ENCODE results near the gene ERCC6. TPM values are rescaled to one million over a fixed set of nuclear protein-coding genes. Genes with fewer than 3 reads are reported as not detected.

Gene ERCC6
- total RNA-seq, 3 donors from 2014 or later (not counting 1 experiment from before 2014, with no cell fraction given) = 36.4 to 54.6 (median 52.6) TPM

DNA sequence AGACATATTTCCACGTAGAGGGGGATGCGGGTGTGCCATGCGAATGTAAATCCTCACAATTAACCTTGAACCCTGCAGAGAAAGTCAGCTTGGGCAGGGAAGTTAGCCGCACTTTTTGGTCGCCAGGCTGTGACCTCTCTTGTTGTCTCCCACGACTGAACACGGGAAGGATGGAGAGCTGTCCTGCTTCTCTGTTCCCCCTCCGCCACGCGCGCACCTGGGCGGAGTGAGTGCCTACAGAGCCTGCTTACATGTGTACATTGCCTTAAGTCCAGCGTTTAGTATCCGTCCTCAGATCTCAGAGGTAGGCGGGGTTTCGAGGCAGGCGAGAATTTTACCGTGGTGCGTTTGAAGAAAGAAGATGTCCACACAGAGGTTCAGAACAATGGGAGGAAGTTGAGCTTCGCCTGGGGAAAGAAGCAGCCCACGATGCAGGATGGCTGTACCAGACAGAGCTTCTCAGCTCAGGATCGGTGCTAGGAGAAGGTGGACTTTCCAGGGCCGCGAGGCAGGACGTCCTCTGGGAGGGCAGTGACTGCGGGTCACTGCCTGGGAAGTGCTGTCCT lies 482 bp upstream of the ERCC6 start:
- DNase-seq = no peak
- H3K27me3 Mint-ChIP-seq (ENCODE audit: low read depth in 2 of 2) = peaks cover 13 to 24% of the 10 kb centered on the region in 2 donors
- H3K27ac ChIP-seq (ENCODE audit: low read length) = peak overlapping the region; percentile 89

DNA sequence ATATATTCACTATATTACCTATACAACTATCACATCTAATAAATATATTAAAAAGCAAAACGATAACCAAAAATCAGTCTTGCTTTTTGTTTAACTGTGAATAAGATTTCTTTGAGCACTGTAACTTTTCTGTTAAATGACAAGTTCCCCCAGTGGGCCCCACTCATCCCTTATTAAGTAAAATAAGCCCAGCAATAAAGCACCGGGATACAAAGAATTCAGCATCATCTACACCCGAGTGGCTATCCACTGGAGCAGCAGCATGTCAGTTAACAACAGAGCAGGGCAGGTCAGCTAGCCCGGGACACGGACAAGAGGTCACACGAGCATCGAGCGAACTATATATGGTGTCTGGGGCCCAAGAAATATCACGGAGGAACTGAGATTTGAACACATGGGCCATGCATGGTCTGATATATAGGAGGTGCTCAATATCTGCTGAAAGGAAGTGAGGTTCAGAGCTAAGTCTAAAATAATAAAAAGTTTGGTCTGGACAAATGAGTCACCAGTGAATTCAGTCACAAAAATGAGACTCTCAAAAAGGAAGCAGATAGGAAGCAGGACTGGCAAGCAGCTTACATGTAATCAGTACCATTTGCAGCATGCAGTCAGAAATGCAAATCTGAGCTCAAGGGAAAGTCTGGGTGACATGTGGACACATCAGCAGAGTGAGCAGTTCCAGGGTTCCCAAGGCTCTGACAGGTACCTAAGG lies 4.1 kb downstream of the ERCC6 start:
- Histone ChIP-seq H3K27me3 (ENCODE audit: control insufficient read depth, insufficient read depth, low read length) (no peaks in the 10 kb centered on the region), H3K9me3 (ENCODE audit: control insufficient read depth, insufficient read depth, low read length) (no peaks in the 10 kb centered on the region), H3K27ac (ENCODE audit: low read length) (no peak overlapping the region), H3K4me1 (ENCODE audit: control insufficient read depth, insufficient read depth, low read length) (peaks cover 18% of the 10 kb centered on the region), H3K4me3 (ENCODE audit: low read length) (no peak overlapping the region), H3K36me3 (ENCODE audit: control insufficient read depth, insufficient read depth, low read length) (peaks cover 30% of the 10 kb centered on the region)
- no peaks in the 10 kb centered on the region for H3K9me3 Mint-ChIP-seq
- H3K27ac Mint-ChIP-seq = peak overlapping the region in 1 of 2 donors; percentile 31
- peak overlapping the region; percentile 3 for H3K4me3 Mint-ChIP-seq
- WGBS (ENCODE audit: insufficient coverage) = 72% methylated on average over 9 of the region's 9 CpGs
- ATAC-seq = no peak
- TF ChIP-seq, protein P1, sequence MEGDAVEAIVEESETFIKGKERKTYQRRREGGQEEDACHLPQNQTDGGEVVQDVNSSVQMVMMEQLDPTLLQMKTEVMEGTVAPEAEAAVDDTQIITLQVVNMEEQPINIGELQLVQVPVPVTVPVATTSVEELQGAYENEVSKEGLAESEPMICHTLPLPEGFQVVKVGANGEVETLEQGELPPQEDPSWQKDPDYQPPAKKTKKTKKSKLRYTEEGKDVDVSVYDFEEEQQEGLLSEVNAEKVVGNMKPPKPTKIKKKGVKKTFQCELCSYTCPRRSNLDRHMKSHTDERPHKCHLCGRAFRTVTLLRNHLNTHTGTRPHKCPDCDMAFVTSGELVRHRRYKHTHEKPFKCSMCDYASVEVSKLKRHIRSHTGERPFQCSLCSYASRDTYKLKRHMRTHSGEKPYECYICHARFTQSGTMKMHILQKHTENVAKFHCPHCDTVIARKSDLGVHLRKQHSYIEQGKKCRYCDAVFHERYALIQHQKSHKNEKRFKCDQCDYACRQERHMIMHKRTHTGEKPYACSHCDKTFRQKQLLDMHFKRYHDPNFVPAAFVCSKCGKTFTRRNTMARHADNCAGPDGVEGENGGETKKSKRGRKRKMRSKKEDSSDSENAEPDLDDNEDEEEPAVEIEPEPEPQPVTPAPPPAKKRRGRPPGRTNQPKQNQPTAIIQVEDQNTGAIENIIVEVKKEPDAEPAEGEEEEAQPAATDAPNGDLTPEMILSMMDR (IDR thresholded peaks at IDR 0.05) = no peak
- no peak for DNase-seq
- intact Hi-C loops (cut with micrococcal nuclease) = no loop called here
- peaks cover 7% of the 10 kb centered on the region for H3K36me3 Mint-ChIP-seq
- H3K4me1 Mint-ChIP-seq = peaks cover 52 to 63% of the 10 kb centered on the region in 2 donors
- no peaks in the 10 kb centered on the region for H3K27me3 Mint-ChIP-seq (ENCODE audit: low read depth in 2 of 2)

More for the DNA sequence above, 482 bp upstream of the ERCC6 start:
- TF ChIP-seq, protein P1 (IDR thresholded peaks at IDR 0.05) = no peak
- Mint-ChIP-seq H3K9me3 (no peaks in the 10 kb centered on the region), H3K4me1 (peaks cover 42% of the 10 kb centered on the region in 2 donors), H3K4me3 (peak overlapping the region; percentile 99), H3K27ac (peak overlapping the region; percentile 93 to 95), H3K36me3 (no peaks in the 10 kb centered on the region)
- WGBS (ENCODE audit: insufficient coverage) = 2% methylated on average over 26 of the region's 26 CpGs
- Histone ChIP-seq H3K4me1 (ENCODE audit: control insufficient read depth, insufficient read depth, low read length) (peaks cover 22% of the 10 kb centered on the region), H3K27me3 (ENCODE audit: control insufficient read depth, insufficient read depth, low read length) (peaks cover 3% of the 10 kb centered on the region), H3K4me3 (ENCODE audit: low read length) (peak overlapping the region; percentile 89), H3K9me3 (ENCODE audit: control insufficient read depth, insufficient read depth, low read length) (no peaks in the 10 kb centered on the region), H3K36me3 (ENCODE audit: control insufficient read depth, insufficient read depth, low read length) (no peaks in the 10 kb centered on the region)
- intact Hi-C loops (cut with micrococcal nuclease) = no loop called here
- peak; percentile 30 to 42 (median 32) for ATAC-seq

DNA sequence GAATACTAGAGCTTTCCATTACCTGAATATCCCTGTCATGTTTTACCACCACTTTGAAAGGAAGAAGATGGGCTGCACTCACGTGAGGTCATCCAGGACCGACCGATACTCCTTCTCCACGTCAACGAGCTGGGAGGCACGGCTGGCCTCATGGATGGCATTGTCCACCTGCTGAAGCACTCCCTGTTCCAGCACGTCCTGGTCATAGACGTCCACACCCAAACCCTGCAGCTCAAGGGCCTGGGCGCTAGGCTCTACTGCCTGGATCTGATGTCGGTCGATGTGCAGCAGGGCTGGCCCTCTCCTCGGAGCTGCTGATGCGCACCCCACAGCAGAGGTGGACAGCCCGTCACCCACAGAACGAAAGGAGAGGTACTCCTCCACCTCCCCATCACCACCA lies 6.5 kb downstream of the ERCC6 start:
- Histone ChIP-seq H3K36me3 (ENCODE audit: control insufficient read depth, insufficient read depth, low read length) (peaks cover 48% of the 10 kb centered on the region), H3K27ac (ENCODE audit: low read length) (no peak overlapping the region), H3K9me3 (ENCODE audit: control insufficient read depth, insufficient read depth, low read length) (no peaks in the 10 kb centered on the region), H3K27me3 (ENCODE audit: control insufficient read depth, insufficient read depth, low read length) (no peaks in the 10 kb centered on the region), H3K4me3 (ENCODE audit: low read length) (no peak overlapping the region), H3K4me1 (ENCODE audit: control insufficient read depth, insufficient read depth, low read length) (no peaks in the 10 kb centered on the region)
- no peak overlapping the region for H3K27ac Mint-ChIP-seq
- H3K4me3 Mint-ChIP-seq = no peak overlapping the region
- peaks cover 37 to 54% of the 10 kb centered on the region in 2 donors for H3K4me1 Mint-ChIP-seq
- TF ChIP-seq, protein P1 (IDR thresholded peaks at IDR 0.05) = no peak
- WGBS (ENCODE audit: insufficient coverage) = 96% methylated on average over 15 of the region's 15 CpGs
- H3K36me3 Mint-ChIP-seq = peaks cover 12% of the 10 kb centered on the region
- ATAC-seq (no peak), DNase-seq (no peak)
- H3K9me3 Mint-ChIP-seq = no peaks in the 10 kb centered on the region
- intact Hi-C loops (cut with micrococcal nuclease) = no loop called here
- H3K27me3 Mint-ChIP-seq (ENCODE audit: low read depth in 2 of 2) = no peaks in the 10 kb centered on the region

Measured in natural killer cell (primary cell).